Ascending aorta (tissue), 2 donors: ENCODE results near the gene CIDEB. TPM values are rescaled to one million over a fixed set of nuclear protein-coding genes. Genes with fewer than 3 reads are reported as not detected.

Experiments used
- DNase-seq, 2 donors: peaks; one replicate each; pipeline ENCODE4 v3.0.0-alpha.2; 2019; ENCODE audit warnings: low spot score in 2 of 2
- H3K27ac ChIP-seq, 2 donors: fragments of 200-600 bp; sonication (generic); one replicate each; pipeline ENCODE4 v1.5.1; 2016 to 2017; ENCODE audit warnings: mild to moderate bottlenecking in 1 of 2
- H3K27me3 ChIP-seq: fragments of 200-600 bp; sonication (generic); one replicate; pipeline ENCODE4 v1.5.1; 2017
- H3K36me3 ChIP-seq, 2 donors: fragments of 200-600 bp; sonication (generic); one replicate each; pipeline ENCODE4 v1.5.1; 2016
- H3K4me1 ChIP-seq, 2 donors: fragments of 200-600 bp; sonication (generic); one replicate each; pipeline ENCODE4 v1.5.1; 2016 to 2017; ENCODE audit warnings: mild to moderate bottlenecking in 1 of 2
- H3K4me3 ChIP-seq, 2 donors: fragments of 200-600 bp; sonication (generic); one replicate each; pipeline ENCODE4 v1.5.1; 2016 to 2017; ENCODE audit warnings: mild to moderate bottlenecking in 1 of 2
- H3K9me3 ChIP-seq, 2 donors: fragments of 200-600 bp; sonication (generic); one replicate each; pipeline ENCODE4 v1.5.1; 2016
- CTCF ChIP-seq, 3 experiments: fragments of 200-600 bp in 2 of 3; fragments of 450-650 bp in 1 of 3; sonication (generic) in 2 of 3; IDR thresholded peaks; one replicate each; pipeline ENCODE4 v1.5.1; 2016 to 2019; ENCODE audit warnings: antibody characterized with exemption in 3 of 3, mild to moderate bottlenecking in 1 of 3, moderate library complexity in 1 of 3
- intact Hi-C: fragments of 100-400 bp; cut with DNase I; formaldehyde crosslinking; loops from one replicate; pipeline ENCODE4 v1.15.1; 2023
- total RNA-seq: library from RNA; depleted of rRNA; stranded (reverse); fragments of >200 nt; gene quantifications from one replicate; pipeline ENCODE4 v1.1.0, GENCODE V29; 2016

CIDEB gene
- total RNA-seq, 1 donor from 2014 or later, result 72.8 TPM

DNA sequence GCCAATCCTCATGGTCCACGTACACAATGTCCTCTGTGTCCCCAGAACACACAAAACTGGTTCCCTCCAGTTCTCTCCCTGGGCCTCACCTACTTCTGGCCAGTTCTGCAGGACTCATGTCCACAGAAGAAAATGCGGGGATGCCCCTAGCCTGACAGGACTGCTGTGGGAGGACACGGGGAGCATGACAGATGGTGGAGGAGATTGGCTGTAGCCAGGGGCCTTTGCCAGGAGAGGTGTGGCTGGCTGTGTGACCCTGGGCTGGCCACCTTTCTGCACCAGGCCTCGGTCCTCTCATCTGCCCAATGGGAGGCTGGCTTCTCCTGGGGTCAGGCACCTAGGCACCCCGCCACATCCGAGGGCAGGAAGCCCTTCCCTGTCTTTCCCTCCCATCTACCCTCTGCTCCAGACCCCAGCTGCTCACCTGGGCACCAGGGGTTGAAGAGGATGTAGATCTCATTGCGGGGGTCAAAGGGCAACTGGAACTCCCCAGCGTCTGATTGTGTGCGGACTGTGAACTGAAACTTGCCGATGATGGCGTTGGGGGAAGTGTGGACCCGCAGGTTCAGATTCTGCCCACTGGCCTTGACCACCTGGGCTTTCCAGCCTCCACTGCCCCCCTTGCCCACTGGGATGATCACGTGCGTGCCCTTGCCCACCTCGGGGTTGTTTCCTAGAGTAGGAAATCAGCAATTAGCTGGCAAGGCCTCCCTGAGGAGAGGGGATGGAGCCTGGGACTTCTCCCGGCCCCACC lies 47.6 kb downstream of the CIDEB start:
- H3K36me3 ChIP-seq, result no peaks in the 10 kb centered on the region
- no peak overlapping the region for H3K4me3 ChIP-seq
- no peaks in the 10 kb centered on the region for H3K27me3 ChIP-seq
- DNase-seq, result no peak
- TF ChIP-seq CTCF (IDR thresholded peaks at IDR 0.05), result no peak
- H3K4me1 ChIP-seq, result no peaks in the 10 kb centered on the region
- no peak overlapping the region for H3K27ac ChIP-seq
- intact Hi-C loops, result no loop called here
- no peaks in the 10 kb centered on the region for H3K9me3 ChIP-seq

DNA sequence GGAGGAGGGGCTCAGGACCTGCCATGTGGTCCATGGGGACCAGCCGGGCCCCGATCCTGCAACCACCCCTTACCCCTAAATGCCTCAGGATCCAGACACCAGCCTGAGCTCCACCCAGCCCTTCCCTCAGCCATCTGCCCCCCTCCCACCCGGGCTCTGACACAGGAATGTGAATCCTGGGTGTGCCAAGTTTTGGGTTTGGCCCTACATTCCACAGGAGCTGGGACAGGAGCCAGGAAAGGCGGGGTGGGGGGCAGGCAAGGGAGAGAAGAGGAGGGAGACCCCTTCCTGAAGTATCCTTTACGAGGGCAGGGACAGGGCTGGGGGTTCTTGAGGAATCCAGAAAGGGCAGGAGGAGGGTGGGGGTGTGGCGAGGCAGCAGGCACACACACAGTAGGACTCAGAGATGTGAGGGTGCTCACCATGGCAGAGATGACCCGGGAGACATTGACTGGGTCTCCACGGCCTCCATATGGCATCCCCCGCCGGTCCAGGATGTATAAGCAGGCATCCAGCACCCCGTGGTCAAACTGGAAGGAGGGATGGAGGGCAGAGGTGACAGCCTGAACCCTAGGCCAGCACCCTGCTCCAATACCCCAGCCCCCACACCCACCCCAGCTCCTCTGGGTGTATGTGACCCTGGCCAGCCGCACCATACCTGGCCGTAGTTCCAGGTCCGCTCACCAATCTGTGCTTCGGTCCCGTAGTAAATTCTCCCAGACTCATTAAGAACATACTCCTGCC lies 48.3 kb downstream of the CIDEB start:
- Histone ChIP-seq H3K36me3 (no peaks in the 10 kb centered on the region), H3K4me1 (no peaks in the 10 kb centered on the region), H3K4me3 (no peak overlapping the region), H3K27ac (no peak overlapping the region), H3K27me3 (no peaks in the 10 kb centered on the region), H3K9me3 (no peaks in the 10 kb centered on the region)
- TF ChIP-seq CTCF (IDR thresholded peaks at IDR 0.05), result no peak
- no peak for DNase-seq
- intact Hi-C loops, result no loop called here

DNA sequence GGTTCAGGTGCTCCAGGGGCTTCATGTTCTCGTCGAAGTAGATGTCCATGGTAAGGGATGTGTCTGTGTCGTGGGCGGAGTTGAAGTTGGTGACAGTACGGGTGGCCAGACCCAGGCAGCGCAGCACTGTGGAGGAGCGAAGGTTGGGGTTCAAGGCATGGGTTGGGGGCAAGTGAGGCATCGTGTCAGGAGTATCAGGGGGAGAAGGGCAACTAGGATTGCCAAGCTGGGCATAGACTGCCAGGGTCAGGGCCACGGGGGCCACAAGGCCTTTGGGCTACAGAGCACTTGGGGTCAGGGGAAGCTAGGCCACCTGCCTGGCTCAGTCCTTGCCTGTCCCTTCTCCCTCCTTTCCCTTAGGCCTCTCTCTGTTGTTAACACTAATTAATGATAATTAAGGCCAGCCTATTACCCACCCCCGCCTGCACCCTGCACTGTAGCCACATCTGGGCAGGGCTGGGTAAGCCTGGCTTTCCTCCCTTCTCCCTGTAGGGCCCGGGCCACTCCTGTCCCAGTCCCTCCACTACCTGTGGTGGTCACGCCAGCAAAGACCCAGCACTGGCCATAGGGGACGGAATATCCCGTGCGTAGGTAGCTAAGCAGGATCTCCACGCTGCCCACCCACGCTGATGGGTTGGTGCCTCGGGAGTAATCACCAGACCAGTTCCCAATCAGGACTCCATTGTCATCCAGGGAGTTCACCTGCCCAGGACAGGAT lies 49.1 kb downstream of the CIDEB start:
- intact Hi-C loops, result no loop called here
- no peaks in the 10 kb centered on the region for H3K4me1 ChIP-seq
- H3K27me3 ChIP-seq, result no peaks in the 10 kb centered on the region
- H3K36me3 ChIP-seq, result no peaks in the 10 kb centered on the region
- H3K9me3 ChIP-seq, result no peaks in the 10 kb centered on the region
- no peak overlapping the region for H3K4me3 ChIP-seq
- no peak for TF ChIP-seq CTCF (IDR thresholded peaks at IDR 0.05)
- H3K27ac ChIP-seq, result no peak overlapping the region
- no peak for DNase-seq

DNA sequence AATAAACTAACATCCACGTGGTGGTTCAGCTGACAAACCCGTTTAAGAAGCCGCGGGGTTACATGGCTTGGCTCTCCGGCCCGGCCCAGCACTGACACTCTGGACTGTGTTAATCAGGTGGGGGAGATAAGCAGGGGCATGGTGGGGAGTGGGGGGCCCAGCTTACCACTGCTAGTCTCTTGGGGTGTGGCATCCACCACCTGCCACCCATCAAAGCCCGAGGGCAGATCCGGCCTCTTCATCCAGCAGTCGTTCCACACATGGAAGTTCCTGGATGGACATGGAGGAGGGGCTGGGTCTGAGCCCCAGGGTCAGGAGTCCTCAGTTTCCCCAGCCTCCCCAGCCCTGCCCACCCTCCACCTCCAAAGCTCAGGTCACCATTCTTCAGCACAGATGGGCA lies 49.7 kb downstream of the CIDEB start:
- intact Hi-C loops, result no loop called here
- Histone ChIP-seq H3K27me3 (no peaks in the 10 kb centered on the region), H3K9me3 (no peaks in the 10 kb centered on the region), H3K27ac (no peak overlapping the region), H3K36me3 (no peaks in the 10 kb centered on the region), H3K4me1 (no peaks in the 10 kb centered on the region), H3K4me3 (no peak overlapping the region)
- no peak for DNase-seq
- TF ChIP-seq CTCF (IDR thresholded peaks at IDR 0.05), result no peak

GRCh38 chr14:24256960-24257359 lies 50.8 kb downstream of the CIDEB start:
- DNase-seq, result no peak
- Histone ChIP-seq H3K27ac (no peak overlapping the region), H3K27me3 (no peaks in the 10 kb centered on the region), H3K36me3 (no peaks in the 10 kb centered on the region), H3K9me3 (no peaks in the 10 kb centered on the region), H3K4me3 (no peak overlapping the region), H3K4me1 (no peaks in the 10 kb centered on the region)
- intact Hi-C loops, result no loop called here
- no peak for TF ChIP-seq CTCF (IDR thresholded peaks at IDR 0.05)
